Measurements from ENCODE around the gene CCDC85C.

The CCDC85C gene

DNA sequence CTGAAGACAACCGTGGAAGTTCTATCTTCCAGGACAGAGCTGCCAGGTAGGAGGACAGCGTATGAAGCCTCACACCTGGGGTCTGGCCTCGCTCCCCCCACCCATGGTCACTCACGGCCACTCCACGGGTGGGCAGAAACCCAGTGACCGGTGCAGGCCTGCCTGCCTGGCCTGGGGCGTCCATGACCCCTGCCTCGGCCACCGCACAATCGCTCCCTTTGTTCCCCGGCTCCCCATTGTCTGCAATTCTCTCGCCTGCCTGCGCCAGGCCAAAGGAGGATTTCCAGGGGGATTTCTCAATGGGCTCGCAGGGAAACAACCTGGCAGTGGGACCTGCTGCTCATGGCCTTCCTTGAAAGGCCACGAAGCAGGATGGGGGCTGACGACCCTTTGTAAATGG, 22.6 kb downstream of the CCDC85C start:
- Histone ChIP-seq H3K27ac (ENCODE audit: low read length) (no peak overlapping the region), H3K36me3 (ENCODE audit: control insufficient read depth, low read depth, low read length) (no peaks in the 10 kb centered on the region), H3K9me3 (ENCODE audit: control insufficient read depth, low read depth, low read length) (no peaks in the 10 kb centered on the region), H3K27me3 (ENCODE audit: control insufficient read depth, insufficient read depth, low read length) (no peaks in the 10 kb centered on the region), H3K4me1 (ENCODE audit: control insufficient read depth, low read depth, low read length) (peaks cover 29% of the 10 kb centered on the region), H3K4me3 (ENCODE audit: low read length) (no peak overlapping the region), H3K9ac (ENCODE audit: low read length) (no peak overlapping the region)

DNA sequence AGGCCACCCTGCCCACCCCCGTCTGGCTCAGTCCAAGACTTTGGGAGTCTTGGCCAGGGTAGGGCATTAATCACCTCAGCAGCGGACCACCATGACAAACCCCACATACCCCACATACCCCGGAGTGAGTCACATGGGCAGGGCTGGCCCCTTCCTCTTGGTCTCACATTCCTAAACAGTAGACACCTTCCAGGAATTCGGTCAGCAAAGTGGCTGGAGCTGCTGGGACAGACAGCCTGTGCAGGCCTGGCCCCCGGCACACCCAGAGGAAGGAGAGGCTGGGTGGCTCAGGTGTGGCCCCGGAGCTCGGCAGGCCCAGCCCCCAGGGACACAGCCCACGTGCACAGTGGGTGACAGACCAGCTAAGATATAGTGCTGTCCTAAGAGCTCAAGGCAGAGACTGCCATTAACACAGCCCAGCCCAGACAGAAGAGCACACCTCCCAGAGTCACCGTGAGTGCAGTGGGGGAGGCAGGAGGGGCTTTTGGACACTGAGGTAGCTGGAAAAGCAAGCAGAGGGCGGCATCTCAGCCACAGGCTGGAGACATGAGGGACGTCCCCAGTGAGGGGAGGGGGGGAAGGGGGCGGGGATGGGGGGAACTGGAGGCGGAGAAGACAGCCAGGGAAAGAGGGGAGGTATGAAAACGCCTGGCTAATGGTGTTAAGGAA, 24.0 kb downstream of the CCDC85C start:
- Histone ChIP-seq H3K9ac (ENCODE audit: low read length) (no peak overlapping the region), H3K27me3 (ENCODE audit: control insufficient read depth, insufficient read depth, low read length) (no peaks in the 10 kb centered on the region), H3K4me3 (ENCODE audit: low read length) (no peak overlapping the region), H3K27ac (ENCODE audit: low read length) (no peak overlapping the region), H3K4me1 (ENCODE audit: control insufficient read depth, low read depth, low read length) (peaks cover 35% of the 10 kb centered on the region), H3K36me3 (ENCODE audit: control insufficient read depth, low read depth, low read length) (no peaks in the 10 kb centered on the region), H3K9me3 (ENCODE audit: control insufficient read depth, low read depth, low read length) (no peaks in the 10 kb centered on the region)

DNA sequence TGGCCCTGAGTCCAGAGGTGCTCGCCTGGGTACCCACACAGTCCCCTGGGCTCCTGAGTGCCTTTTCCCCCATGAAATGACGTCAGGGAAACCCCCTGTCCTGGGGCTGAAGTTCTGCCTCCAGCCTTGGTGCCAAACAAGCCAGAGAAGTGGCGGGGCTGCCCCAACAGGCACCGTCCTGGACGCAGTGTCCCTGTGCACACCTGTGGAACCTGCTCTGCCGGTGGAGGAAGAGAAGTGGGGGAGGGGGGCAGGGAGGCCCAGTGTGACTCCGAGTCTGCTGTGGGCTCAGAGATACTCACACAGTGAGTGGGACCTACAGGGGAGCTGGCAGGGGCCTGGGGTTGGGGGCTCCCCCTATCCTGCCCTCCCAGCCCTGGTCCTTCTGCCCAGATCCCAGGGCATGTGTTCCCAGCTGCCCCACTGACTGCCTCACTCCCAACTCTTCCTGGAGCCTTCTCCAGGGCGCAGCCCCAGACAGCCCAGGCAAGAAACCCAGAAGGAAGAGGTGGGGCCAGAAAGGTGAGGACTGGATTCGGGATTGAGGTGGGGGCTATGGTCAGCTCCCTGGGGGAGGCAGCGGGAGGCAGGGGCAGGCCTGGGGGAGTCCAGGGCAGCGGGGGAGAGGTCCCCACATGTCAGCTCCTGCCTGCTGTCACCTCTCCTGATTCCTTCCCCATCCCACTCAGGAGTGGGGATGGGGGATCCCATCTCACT, 24.7 kb downstream of the CCDC85C start:
- H3K27me3 ChIP-seq (ENCODE audit: control insufficient read depth, insufficient read depth, low read length) = no peaks in the 10 kb centered on the region
- no peaks in the 10 kb centered on the region for H3K9me3 ChIP-seq (ENCODE audit: control insufficient read depth, low read depth, low read length)
- no peak overlapping the region for H3K9ac ChIP-seq (ENCODE audit: low read length)
- no peak overlapping the region for H3K27ac ChIP-seq (ENCODE audit: low read length)
- H3K4me3 ChIP-seq (ENCODE audit: low read length) = no peak overlapping the region
- H3K4me1 ChIP-seq (ENCODE audit: control insufficient read depth, low read depth, low read length) = peaks cover 43% of the 10 kb centered on the region
- no peaks in the 10 kb centered on the region for H3K36me3 ChIP-seq (ENCODE audit: control insufficient read depth, low read depth, low read length)

DNA sequence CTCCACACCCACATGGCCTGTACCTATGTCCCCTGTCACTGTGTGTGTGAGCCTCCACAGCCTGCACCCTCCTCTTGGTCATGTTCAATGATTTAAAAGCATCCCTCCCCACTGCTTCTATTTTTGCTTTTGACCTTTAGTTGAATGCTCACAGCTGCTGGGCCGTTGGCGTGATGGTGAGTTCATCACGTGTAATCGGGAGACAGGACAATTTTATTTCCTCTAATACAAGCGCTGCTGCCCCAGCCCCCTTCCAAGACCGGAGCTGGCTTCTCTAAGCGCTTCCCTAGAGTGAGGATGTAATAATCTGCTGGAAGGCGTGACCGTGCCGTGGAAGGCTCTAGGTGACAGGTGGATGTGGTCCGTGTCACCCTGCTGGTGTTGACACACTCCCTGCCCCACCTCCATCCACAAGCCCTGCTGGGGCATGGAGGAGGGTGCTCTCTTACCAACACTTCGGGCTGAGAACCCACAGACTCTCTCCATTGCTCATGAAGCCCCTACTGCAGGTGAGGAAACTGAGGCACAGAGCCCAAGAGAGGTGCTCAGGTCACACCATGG, 25.4 kb downstream of the CCDC85C start:
- H3K27ac ChIP-seq (ENCODE audit: low read length) = no peak overlapping the region
- no peaks in the 10 kb centered on the region for H3K27me3 ChIP-seq (ENCODE audit: control insufficient read depth, insufficient read depth, low read length)
- peaks cover 49% of the 10 kb centered on the region for H3K4me1 ChIP-seq (ENCODE audit: control insufficient read depth, low read depth, low read length)
- no peak overlapping the region for H3K4me3 ChIP-seq (ENCODE audit: low read length)
- no peaks in the 10 kb centered on the region for H3K9me3 ChIP-seq (ENCODE audit: control insufficient read depth, low read depth, low read length)
- H3K36me3 ChIP-seq (ENCODE audit: control insufficient read depth, low read depth, low read length) = no peaks in the 10 kb centered on the region
- no peak overlapping the region for H3K9ac ChIP-seq (ENCODE audit: low read length)

DNA sequence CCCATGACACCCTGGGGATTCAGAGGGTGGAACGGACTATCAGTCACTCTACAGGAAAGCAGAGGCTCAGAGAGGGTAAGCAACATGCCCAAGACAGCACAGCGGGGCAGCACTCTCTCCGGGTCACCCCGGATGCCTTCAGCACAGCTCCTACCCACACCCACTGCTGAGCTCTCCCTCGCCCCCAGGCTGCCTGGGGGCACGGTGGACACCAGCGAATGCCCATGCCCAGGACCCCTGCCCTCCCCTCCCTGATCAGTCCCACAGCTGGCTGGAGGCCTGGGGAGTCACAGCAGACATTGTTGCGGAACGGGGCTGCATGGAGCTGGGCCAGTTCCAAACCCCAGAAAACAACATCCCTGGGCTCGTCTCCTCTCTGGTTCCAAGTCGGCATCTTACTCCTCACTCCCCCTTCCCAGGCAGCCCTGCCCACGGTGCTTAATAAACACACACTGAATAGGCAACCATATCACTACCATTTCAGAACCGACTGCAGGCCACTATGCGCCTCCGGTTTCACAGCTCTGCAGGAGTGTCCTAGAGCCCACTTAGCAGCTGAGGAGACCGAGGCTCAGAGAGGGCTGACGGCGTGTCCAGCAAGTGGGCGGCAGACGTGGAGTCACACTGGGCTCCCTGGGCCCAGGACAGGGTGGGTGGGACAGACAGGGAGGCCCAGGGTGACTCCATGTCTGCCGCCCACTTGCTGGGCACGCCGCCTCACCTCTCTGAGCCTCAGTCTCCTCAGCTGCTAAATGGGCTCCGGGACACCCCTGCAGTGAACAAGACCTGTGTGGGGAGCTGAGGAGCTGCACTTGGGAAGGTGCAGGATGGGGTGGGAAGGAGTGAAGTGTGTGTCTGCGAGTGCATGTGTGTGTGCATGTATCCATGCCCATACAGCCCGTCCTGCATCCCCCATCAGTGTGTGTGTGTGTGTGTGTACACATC, 27.0 kb downstream of the CCDC85C start:
- no peak overlapping the region for H3K9ac ChIP-seq (ENCODE audit: low read length)
- no peak overlapping the region for H3K27ac ChIP-seq (ENCODE audit: low read length)
- no peaks in the 10 kb centered on the region for H3K36me3 ChIP-seq (ENCODE audit: control insufficient read depth, low read depth, low read length)
- no peaks in the 10 kb centered on the region for H3K9me3 ChIP-seq (ENCODE audit: control insufficient read depth, low read depth, low read length)
- no peaks in the 10 kb centered on the region for H3K27me3 ChIP-seq (ENCODE audit: control insufficient read depth, insufficient read depth, low read length)
- H3K4me1 ChIP-seq (ENCODE audit: control insufficient read depth, low read depth, low read length) = peaks cover 65% of the 10 kb centered on the region
- no peak overlapping the region for H3K4me3 ChIP-seq (ENCODE audit: low read length)

DNA sequence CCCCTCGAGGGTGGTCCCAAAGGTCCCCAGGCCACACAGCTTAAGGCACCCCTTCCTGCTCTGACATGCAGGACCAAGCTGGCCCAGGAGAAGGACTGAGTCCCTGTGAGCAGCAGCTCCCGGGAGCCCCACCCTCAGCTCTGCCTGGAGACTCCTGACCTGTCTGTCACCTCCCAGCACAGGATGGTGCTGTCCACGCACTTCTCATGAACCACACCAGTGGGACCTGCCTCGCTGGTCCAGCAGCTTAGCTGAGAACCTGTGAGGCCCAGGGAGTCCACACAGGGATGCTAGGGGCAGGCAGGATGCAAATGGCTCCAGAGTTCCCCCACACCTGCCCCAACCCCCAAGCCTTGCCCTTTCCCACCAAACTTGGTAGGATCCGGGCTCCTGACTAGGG, 27.7 kb downstream of the CCDC85C start:
- H3K9ac ChIP-seq (ENCODE audit: low read length) = no peak overlapping the region
- no peaks in the 10 kb centered on the region for H3K9me3 ChIP-seq (ENCODE audit: control insufficient read depth, low read depth, low read length)
- H3K36me3 ChIP-seq (ENCODE audit: control insufficient read depth, low read depth, low read length) = no peaks in the 10 kb centered on the region
- no peak overlapping the region for H3K27ac ChIP-seq (ENCODE audit: low read length)
- H3K27me3 ChIP-seq (ENCODE audit: control insufficient read depth, insufficient read depth, low read length) = no peaks in the 10 kb centered on the region
- no peak overlapping the region for H3K4me3 ChIP-seq (ENCODE audit: low read length)
- peaks cover 68% of the 10 kb centered on the region for H3K4me1 ChIP-seq (ENCODE audit: control insufficient read depth, low read depth, low read length)

DNA sequence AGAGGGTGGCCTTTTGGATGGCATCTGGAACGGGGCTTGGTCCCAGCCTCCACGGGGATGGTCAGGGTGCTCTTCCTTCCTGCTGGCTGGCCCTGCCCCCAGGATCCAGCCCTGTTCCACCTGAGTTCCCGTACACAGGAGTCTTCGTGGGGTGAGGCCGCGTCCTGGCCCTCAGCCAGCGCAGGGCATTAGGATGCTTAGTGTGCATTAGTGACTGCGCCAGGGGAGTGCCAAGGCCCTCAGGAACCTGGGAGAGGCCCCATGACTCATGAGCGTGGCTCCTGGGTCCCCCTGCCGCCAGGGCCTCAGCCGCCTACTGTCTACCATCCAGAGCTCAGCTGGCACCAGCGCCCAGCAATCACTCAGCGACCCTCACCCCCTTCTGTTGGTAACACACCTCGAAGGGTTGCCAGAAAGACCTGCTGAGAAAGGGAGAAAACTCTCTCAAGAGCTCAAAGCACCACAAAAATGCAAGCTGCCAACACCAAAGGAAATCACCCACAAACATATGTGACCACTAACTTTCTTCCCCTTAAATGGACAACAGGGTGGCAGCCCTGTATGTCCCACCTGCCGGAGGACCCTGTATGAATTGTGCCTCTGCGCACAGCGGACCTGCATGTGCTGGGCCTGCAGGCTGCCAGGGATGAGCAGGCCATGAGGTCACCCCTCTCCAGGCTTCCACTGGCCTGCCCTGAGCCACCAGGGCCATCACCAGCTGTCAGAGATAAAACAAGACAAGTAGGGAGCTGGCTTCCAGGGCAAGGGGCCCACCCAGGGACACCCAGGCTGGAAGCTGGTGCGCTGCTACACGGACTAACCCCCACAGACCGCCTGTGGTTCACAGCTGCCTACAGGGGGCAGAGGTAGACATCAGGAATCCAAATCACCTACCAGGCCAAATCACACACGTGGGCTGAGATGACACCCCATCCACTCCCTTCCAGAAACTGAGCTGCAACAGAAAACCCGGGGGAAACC, 28.7 kb downstream of the CCDC85C start:
- Histone ChIP-seq H3K9ac (ENCODE audit: low read length) (no peak overlapping the region), H3K4me3 (ENCODE audit: low read length) (no peak overlapping the region), H3K27me3 (ENCODE audit: control insufficient read depth, insufficient read depth, low read length) (no peaks in the 10 kb centered on the region), H3K36me3 (ENCODE audit: control insufficient read depth, low read depth, low read length) (no peaks in the 10 kb centered on the region), H3K27ac (ENCODE audit: low read length) (no peak overlapping the region), H3K9me3 (ENCODE audit: control insufficient read depth, low read depth, low read length) (no peaks in the 10 kb centered on the region), H3K4me1 (ENCODE audit: control insufficient read depth, low read depth, low read length) (peaks cover 68% of the 10 kb centered on the region)

DNA sequence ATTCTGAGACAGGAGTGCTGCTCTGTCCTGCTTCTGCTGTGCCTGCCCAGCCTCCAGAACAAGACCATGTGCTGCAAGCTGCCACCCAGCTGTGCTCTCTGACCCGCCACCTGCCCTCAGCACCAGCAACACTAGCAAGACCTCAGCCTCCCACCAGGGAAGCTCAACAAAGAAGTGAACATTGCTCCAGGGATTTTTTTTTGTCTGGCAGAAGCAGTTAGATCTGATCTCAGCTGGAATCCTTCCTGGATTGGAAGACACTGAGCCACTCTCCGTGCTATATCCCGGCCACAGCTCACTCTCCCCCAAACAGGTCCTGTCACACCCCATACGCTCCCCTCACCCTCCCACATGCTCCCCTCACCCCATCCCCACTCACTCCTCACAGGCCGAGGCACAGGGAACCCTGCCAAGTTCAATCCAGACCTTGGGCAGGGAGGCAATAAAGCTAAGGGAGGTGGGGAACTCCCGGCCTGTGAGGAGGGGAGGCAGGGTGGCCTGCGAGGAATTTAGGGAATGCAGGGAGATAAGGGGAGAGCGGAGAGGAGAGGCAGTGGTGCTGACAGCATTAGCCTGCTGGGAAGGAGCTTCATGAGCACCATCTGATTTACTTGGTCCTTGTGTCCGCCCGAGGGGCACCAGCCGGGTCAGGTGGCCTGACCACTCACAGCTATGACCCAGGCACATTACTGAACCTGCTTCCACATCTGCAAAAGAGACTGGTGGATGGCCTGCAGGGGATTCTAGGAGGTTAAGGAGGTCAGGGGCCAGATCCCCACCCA, 29.7 kb downstream of the CCDC85C start:
- no peaks in the 10 kb centered on the region for H3K27me3 ChIP-seq (ENCODE audit: control insufficient read depth, insufficient read depth, low read length)
- H3K9me3 ChIP-seq (ENCODE audit: control insufficient read depth, low read depth, low read length) = no peaks in the 10 kb centered on the region
- no peaks in the 10 kb centered on the region for H3K36me3 ChIP-seq (ENCODE audit: control insufficient read depth, low read depth, low read length)
- H3K9ac ChIP-seq (ENCODE audit: low read length) = no peak overlapping the region
- no peak overlapping the region for H3K4me3 ChIP-seq (ENCODE audit: low read length)
- peaks cover 68% of the 10 kb centered on the region for H3K4me1 ChIP-seq (ENCODE audit: control insufficient read depth, low read depth, low read length)
- no peak overlapping the region for H3K27ac ChIP-seq (ENCODE audit: low read length)

DNA sequence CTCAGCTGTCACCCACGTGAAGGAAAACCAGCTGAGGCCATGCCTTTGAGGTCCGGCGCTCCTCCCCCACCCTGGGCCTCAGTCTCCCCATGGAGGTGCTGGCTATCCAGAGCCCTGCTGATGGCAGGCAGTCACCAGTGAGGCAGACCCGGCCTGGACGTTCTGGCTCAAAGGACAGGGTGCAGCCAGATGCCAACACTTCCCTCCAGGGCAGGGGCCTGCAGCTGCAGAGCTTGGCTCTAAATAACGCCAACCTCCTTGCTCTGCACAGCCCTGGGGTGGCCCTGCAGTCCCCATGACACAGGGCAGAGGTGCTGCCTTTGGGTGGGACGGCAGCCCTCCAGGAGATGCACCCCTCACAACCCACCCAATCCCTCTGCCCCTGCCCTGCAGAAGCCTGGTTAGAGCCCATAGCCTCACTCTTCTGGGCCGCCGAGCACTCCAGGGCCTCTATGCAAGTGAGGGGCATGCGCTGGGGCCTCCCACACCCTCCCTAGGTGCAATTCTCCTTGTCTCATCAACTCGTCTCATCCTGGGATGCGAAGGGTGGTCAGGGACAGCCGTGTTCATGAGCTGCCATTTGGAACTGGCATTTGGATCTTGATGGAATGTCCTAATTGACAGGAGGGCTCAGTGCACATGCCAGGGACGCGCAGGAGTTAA, 30.4 kb downstream of the CCDC85C start:
- no peaks in the 10 kb centered on the region for H3K36me3 ChIP-seq (ENCODE audit: control insufficient read depth, low read depth, low read length)
- H3K9ac ChIP-seq (ENCODE audit: low read length) = no peak overlapping the region
- H3K4me1 ChIP-seq (ENCODE audit: control insufficient read depth, low read depth, low read length) = peaks cover 67% of the 10 kb centered on the region
- H3K27ac ChIP-seq (ENCODE audit: low read length) = no peak overlapping the region
- no peaks in the 10 kb centered on the region for H3K27me3 ChIP-seq (ENCODE audit: control insufficient read depth, insufficient read depth, low read length)
- no peak overlapping the region for H3K4me3 ChIP-seq (ENCODE audit: low read length)
- H3K9me3 ChIP-seq (ENCODE audit: control insufficient read depth, low read depth, low read length) = no peaks in the 10 kb centered on the region

DNA sequence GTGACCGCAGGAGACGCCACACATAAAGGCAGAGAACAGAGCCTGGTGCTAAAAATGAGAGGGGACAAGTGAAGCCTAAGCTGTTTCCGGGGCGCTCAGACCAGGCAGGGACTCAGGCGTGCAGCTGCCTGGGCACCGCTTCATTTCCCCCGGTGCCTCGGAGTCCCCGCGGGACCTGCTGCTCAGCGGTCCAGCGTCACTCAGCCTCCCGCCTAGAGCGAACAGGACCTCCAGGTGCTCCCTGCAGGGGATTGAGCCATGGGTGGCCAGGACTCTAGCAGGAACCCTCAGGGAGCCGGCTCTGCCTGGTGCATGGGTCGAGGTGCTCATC, 31.0 kb downstream of the CCDC85C start:
- no peaks in the 10 kb centered on the region for H3K36me3 ChIP-seq (ENCODE audit: control insufficient read depth, low read depth, low read length)
- no peak overlapping the region for H3K4me3 ChIP-seq (ENCODE audit: low read length)
- no peak overlapping the region for H3K27ac ChIP-seq (ENCODE audit: low read length)
- H3K9me3 ChIP-seq (ENCODE audit: control insufficient read depth, low read depth, low read length) = no peaks in the 10 kb centered on the region
- H3K27me3 ChIP-seq (ENCODE audit: control insufficient read depth, insufficient read depth, low read length) = no peaks in the 10 kb centered on the region
- no peak overlapping the region for H3K9ac ChIP-seq (ENCODE audit: low read length)
- peaks cover 70% of the 10 kb centered on the region for H3K4me1 ChIP-seq (ENCODE audit: control insufficient read depth, low read depth, low read length)
